ENCODE data around the gene ACOT8. TPM values are rescaled to one million over a fixed set of nuclear protein-coding genes. Genes with fewer than 3 reads are reported as not detected.

ACOT8 gene
- total RNA-seq, 1 experiment from 2014 or later: 38.1 TPM

DNA sequence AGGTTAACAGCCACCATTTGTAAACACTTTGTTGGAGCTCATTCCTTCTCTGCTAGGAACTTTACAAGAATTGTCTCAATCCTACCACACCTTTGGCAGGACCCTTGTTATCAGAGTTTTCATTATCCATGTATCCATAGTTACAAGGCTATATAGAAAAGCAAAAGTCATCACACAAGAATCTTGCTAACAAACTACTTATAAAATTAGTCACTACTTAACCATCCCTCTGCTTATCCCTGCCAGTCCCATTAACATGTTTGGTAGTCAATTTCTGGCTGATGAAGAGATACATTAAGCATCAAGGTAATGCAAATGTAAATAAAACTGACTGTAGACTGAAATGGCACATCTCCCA, 10.6 kb upstream of the ACOT8 start (continued):
- TF ChIP-seq, protein P1, sequence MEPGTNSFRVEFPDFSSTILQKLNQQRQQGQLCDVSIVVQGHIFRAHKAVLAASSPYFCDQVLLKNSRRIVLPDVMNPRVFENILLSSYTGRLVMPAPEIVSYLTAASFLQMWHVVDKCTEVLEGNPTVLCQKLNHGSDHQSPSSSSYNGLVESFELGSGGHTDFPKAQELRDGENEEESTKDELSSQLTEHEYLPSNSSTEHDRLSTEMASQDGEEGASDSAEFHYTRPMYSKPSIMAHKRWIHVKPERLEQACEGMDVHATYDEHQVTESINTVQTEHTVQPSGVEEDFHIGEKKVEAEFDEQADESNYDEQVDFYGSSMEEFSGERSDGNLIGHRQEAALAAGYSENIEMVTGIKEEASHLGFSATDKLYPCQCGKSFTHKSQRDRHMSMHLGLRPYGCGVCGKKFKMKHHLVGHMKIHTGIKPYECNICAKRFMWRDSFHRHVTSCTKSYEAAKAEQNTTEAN (CRISPR knock-in tag; IDR thresholded peaks at IDR 0.05): no peak
- TF ChIP-seq TP53 (CRISPR knock-in tag; IDR thresholded peaks at IDR 0.05): no peak
- no peak for TF ChIP-seq JAZF1 (CRISPR knock-in tag; IDR thresholded peaks at IDR 0.05)
- TF ChIP-seq, protein P2, sequence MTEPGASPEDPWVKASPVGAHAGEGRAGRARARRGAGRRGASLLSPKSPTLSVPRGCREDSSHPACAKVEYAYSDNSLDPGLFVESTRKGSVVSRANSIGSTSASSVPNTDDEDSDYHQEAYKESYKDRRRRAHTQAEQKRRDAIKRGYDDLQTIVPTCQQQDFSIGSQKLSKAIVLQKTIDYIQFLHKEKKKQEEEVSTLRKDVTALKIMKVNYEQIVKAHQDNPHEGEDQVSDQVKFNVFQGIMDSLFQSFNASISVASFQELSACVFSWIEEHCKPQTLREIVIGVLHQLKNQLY (CRISPR knock-in tag; IDR thresholded peaks at IDR 0.05): no peak
- TF ChIP-seq, protein P3, sequence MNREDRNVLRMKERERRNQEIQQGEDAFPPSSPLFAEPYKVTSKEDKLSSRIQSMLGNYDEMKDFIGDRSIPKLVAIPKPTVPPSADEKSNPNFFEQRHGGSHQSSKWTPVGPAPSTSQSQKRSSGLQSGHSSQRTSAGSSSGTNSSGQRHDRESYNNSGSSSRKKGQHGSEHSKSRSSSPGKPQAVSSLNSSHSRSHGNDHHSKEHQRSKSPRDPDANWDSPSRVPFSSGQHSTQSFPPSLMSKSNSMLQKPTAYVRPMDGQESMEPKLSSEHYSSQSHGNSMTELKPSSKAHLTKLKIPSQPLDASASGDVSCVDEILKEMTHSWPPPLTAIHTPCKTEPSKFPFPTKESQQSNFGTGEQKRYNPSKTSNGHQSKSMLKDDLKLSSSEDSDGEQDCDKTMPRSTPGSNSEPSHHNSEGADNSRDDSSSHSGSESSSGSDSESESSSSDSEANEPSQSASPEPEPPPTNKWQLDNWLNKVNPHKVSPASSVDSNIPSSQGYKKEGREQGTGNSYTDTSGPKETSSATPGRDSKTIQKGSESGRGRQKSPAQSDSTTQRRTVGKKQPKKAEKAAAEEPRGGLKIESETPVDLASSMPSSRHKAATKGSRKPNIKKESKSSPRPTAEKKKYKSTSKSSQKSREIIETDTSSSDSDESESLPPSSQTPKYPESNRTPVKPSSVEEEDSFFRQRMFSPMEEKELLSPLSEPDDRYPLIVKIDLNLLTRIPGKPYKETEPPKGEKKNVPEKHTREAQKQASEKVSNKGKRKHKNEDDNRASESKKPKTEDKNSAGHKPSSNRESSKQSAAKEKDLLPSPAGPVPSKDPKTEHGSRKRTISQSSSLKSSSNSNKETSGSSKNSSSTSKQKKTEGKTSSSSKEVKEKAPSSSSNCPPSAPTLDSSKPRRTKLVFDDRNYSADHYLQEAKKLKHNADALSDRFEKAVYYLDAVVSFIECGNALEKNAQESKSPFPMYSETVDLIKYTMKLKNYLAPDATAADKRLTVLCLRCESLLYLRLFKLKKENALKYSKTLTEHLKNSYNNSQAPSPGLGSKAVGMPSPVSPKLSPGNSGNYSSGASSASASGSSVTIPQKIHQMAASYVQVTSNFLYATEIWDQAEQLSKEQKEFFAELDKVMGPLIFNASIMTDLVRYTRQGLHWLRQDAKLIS (CRISPR knock-in tag; IDR thresholded peaks at IDR 0.05; ENCODE audit: borderline replicate concordance): no peak
- TF ChIP-seq GRHL2 (CRISPR knock-in tag; IDR thresholded peaks at IDR 0.05; ENCODE audit: insufficient replicate concordance, severe bottlenecking): no peak
- no peak for TF ChIP-seq RELA (CRISPR knock-in tag; IDR thresholded peaks at IDR 0.05; ENCODE audit: borderline replicate concordance)
- TF ChIP-seq, protein P4, sequence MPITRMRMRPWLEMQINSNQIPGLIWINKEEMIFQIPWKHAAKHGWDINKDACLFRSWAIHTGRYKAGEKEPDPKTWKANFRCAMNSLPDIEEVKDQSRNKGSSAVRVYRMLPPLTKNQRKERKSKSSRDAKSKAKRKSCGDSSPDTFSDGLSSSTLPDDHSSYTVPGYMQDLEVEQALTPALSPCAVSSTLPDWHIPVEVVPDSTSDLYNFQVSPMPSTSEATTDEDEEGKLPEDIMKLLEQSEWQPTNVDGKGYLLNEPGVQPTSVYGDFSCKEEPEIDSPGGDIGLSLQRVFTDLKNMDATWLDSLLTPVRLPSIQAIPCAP (CRISPR knock-in tag; IDR thresholded peaks at IDR 0.05): no peak
- TF ChIP-seq, protein P5, sequence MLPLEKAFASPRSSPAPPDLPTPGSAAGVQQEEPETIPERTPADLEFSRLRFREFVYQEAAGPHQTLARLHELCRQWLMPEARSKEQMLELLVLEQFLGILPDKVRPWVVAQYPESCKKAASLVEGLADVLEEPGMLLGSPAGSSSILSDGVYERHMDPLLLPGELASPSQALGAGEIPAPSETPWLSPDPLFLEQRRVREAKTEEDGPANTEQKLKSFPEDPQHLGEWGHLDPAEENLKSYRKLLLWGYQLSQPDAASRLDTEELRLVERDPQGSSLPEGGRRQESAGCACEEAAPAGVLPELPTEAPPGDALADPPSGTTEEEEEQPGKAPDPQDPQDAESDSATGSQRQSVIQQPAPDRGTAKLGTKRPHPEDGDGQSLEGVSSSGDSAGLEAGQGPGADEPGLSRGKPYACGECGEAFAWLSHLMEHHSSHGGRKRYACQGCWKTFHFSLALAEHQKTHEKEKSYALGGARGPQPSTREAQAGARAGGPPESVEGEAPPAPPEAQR (CRISPR knock-in tag; IDR thresholded peaks at IDR 0.05): no peak

DNA sequence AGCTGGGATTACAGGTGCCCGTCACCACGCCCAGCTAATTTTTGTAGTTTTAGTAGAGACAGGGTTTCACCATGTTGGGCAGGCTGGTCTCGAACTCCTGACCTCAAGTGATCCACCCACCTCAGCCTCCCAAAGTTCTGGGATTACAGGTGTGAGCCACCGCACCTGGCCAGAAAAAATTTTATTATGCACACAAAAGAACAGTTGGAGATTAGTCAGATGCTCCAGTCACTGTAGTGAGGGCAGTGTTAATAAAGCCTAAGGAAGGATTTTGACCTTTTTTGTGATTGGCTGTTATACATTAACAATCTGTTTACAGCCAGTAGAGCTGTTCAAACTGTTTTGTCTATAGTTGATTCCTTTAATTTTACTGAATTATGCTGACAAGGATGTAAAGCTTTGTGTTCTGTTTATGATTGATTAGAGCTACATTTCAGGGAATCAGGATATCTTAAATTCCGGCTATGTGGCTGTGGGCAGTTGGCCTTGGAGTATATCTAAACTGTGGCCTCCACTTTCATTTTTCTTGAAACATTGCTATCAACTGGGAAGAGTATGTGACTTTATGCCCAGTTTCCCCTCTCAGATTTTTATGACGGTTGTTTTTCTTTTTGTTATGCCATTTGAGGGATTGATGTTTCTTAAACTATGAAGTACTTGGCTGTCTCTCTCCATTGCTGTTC, 10.1 kb upstream of the ACOT8 start:
- ChIA-PET CTCF (interaction anchor here (1.7 kb wide), 1 partner anchor 23 kb away, joined by 4 read pairs; no protein-coding TSS in a partner anchor), POLR2A (no interaction called here)
- ATAC-seq: no peak
- Mint-ChIP-seq H3K4me1 (no peaks in the 10 kb centered on the region), H3K27ac (no peak overlapping the region), H3K27me3 (ENCODE audit: low read depth) (no peaks in the 10 kb centered on the region), H3K4me3 (no peak overlapping the region), H3K36me3 (no peaks in the 10 kb centered on the region), H3K9me3 (no peaks in the 10 kb centered on the region)
- TF ChIP-seq ZNF232 (CRISPR knock-in tag; IDR thresholded peaks at IDR 0.05): no peak
- DNase-seq (ENCODE audit: low spot score): no peak

DNA sequence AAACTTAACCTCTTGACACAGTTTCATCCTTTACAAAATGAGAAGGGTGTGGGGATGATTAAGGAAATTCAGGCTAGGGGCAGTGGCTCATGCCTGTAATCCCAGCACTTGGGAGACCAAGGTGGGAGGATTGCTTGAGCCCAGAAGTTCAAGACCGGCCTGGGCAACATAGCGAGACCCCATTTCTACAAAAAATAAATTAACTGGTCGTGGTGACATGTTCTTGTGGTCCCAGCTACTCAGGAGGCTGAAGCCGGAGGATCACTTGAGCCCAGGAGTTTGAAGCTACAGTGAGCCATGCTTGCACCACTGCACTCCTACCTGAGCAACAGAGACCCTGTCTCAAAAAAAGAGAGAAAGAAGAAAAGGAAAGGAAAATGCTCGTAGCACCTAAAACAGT, 9.3 kb upstream of the ACOT8 start:
- ChIA-PET POLR2A (interaction anchor here (0.7 kb wide), 1 partner anchor 54 kb away, joined by 3 read pairs; no protein-coding TSS in a partner anchor), CTCF (no interaction called here)

More for the DNA sequence above, 9.3 kb upstream of the ACOT8 start:
- TF ChIP-seq, protein P6, sequence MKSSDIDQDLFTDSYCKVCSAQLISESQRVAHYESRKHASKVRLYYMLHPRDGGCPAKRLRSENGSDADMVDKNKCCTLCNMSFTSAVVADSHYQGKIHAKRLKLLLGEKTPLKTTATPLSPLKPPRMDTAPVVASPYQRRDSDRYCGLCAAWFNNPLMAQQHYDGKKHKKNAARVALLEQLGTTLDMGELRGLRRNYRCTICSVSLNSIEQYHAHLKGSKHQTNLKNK (CRISPR knock-in tag; IDR thresholded peaks at IDR 0.05): no peak
- TF ChIP-seq ZNF396 (CRISPR knock-in tag; IDR thresholded peaks at IDR 0.05; ENCODE audit: borderline replicate concordance) (no peak), NFE2L1 (CRISPR knock-in tag; IDR thresholded peaks at IDR 0.05) (no peak)
- no peak for ATAC-seq
- no peak for DNase-seq (ENCODE audit: low spot score)
- no peaks in the 10 kb centered on the region for H3K27me3 Mint-ChIP-seq (ENCODE audit: low read depth)
- H3K36me3 Mint-ChIP-seq: no peaks in the 10 kb centered on the region
- no peaks in the 10 kb centered on the region for H3K9me3 Mint-ChIP-seq
- no peak overlapping the region for H3K4me3 Mint-ChIP-seq
- H3K4me1 Mint-ChIP-seq: no peaks in the 10 kb centered on the region
- H3K27ac Mint-ChIP-seq: no peak overlapping the region
